H9 (cell line): ENCODE results near the gene RPS19BP1. TPM values are rescaled to one million over a fixed set of nuclear protein-coding genes. Genes with fewer than 3 reads are reported as not detected.
A peak's percentile ranks its signal among the peaks of the same experiment; 100 is the strongest.

Experiments used
- DNase-seq: peaks from one replicate; pipeline ENCODE4 v3.0.0-alpha.2; 2017
- H2AFZ ChIP-seq: one replicate; pipeline ENCODE4 v1.6.1; 2013; ENCODE audit warnings: mild to moderate bottlenecking, low read length, control low read depth, moderate library complexity
- H2AK5ac ChIP-seq: 2 replicates; pipeline ENCODE4 v1.6.1; 2013; ENCODE audit warnings: low read length, control low read depth, mixed read lengths; ENCODE audit not compliant: insufficient read length
- H2BK120ac ChIP-seq: one replicate; pipeline ENCODE4 v1.6.1; 2013; ENCODE audit warnings: low read depth, mild to moderate bottlenecking, low read length, control low read depth, inconsistent platforms; ENCODE audit not compliant: poor library complexity, severe bottlenecking
- H2BK12ac ChIP-seq: 2 replicates; pipeline ENCODE4 v1.6.1; 2013; ENCODE audit warnings: low read length, control low read depth, mixed read lengths, low read depth; ENCODE audit not compliant: insufficient read length
- H2BK15ac ChIP-seq: 2 replicates; pipeline ENCODE4 v1.6.1; 2013; ENCODE audit warnings: low read depth, low read length, control low read depth
- H2BK20ac ChIP-seq: one replicate; pipeline ENCODE4 v1.6.1; 2013; ENCODE audit warnings: low read depth, mild to moderate bottlenecking, low read length, control low read depth, inconsistent platforms; ENCODE audit not compliant: poor library complexity, severe bottlenecking
- H2BK5ac ChIP-seq: 2 replicates; pipeline ENCODE4 v1.6.1; 2013; ENCODE audit warnings: low read length, control low read depth, mixed read lengths; ENCODE audit not compliant: insufficient read length
- H3K14ac ChIP-seq: 2 replicates; pipeline ENCODE4 v1.6.1; 2013; ENCODE audit warnings: low read length, control low read depth; ENCODE audit not compliant: insufficient read depth
- H3K18ac ChIP-seq: 2 replicates; pipeline ENCODE4 v1.6.1; 2013; ENCODE audit warnings: low read depth, mild to moderate bottlenecking, mixed read lengths, low read length, control low read depth; ENCODE audit not compliant: insufficient read length
- H3K23ac ChIP-seq: 2 replicates; pipeline ENCODE4 v1.6.1; 2013; ENCODE audit warnings: low read length, control low read depth, mixed read lengths, low read depth; ENCODE audit not compliant: insufficient read length
- H3K23me2 ChIP-seq: 2 replicates; pipeline ENCODE4 v1.6.1; 2013; ENCODE audit warnings: low read depth, mild to moderate bottlenecking, mixed read lengths, low read length, control low read depth; ENCODE audit not compliant: insufficient read length, poor library complexity, severe bottlenecking
- H3K27ac ChIP-seq: 2 replicates; pipeline ENCODE4 v1.5.1; 2013; ENCODE audit warnings: low read length, control low read depth, mixed read lengths, low read depth; ENCODE audit not compliant: insufficient read length
- H3K27me3 ChIP-seq: 2 replicates; pipeline ENCODE4 v1.6.1; 2013; ENCODE audit warnings: low read length, control low read depth, inconsistent platforms; ENCODE audit not compliant: insufficient read depth
- H3K4ac ChIP-seq: 2 replicates; pipeline ENCODE4 v1.6.1; 2013; ENCODE audit warnings: low read depth, mild to moderate bottlenecking, control low read depth, inconsistent platforms, low read length, moderate library complexity
- H3K4me1 ChIP-seq: 2 replicates; pipeline ENCODE4 v1.6.1; 2013; ENCODE audit warnings: low read length, control low read depth, inconsistent platforms; ENCODE audit not compliant: insufficient read depth
- H3K4me2 ChIP-seq: 2 replicates; pipeline ENCODE4 v1.6.1; 2013; ENCODE audit warnings: low read length, control low read depth, mixed read lengths; ENCODE audit not compliant: insufficient read length, insufficient read depth
- H3K56ac ChIP-seq: 2 replicates; pipeline ENCODE4 v1.6.1; 2013; ENCODE audit warnings: low read depth, mild to moderate bottlenecking, mixed read lengths, low read length, control low read depth; ENCODE audit not compliant: insufficient read length
- H3K79me1 ChIP-seq: 2 replicates; pipeline ENCODE4 v1.6.1; 2013; ENCODE audit warnings: low read depth, mild to moderate bottlenecking, moderate library complexity, low read length, control low read depth, inconsistent platforms; ENCODE audit not compliant: insufficient read depth, poor library complexity, severe bottlenecking
- H3K79me2 ChIP-seq: 2 replicates; pipeline ENCODE4 v1.6.1; 2013; ENCODE audit warnings: low read length, control low read depth, inconsistent platforms; ENCODE audit not compliant: insufficient read depth
- H3K9ac ChIP-seq: 2 replicates; pipeline ENCODE4 v1.6.1; 2013; ENCODE audit warnings: low read length, control low read depth, mixed read lengths; ENCODE audit not compliant: insufficient read length; ENCODE audit errors: extremely low read depth
- H3K9me3 ChIP-seq: one replicate; pipeline ENCODE4 v1.6.1; 2013; ENCODE audit warnings: low read depth, low read length, inconsistent platforms; ENCODE audit not compliant: control insufficient read depth
- H3T11ph ChIP-seq: one replicate; pipeline ENCODE4 v1.6.1; 2013; ENCODE audit warnings: mild to moderate bottlenecking, low read length, control low read depth, inconsistent platforms
- H4K20me1 ChIP-seq: one replicate; pipeline ENCODE4 v1.6.1; 2013; ENCODE audit not compliant: control insufficient read depth, insufficient read length, insufficient read depth
- H4K5ac ChIP-seq: 2 replicates; pipeline ENCODE4 v1.6.1; 2013; ENCODE audit warnings: low read depth, mild to moderate bottlenecking, mixed read lengths, low read length, control low read depth; ENCODE audit not compliant: insufficient read length
- H4K8ac ChIP-seq: replicated peaks from 2 replicates; pipeline ENCODE4 v1.6.1; 2013; ENCODE audit warnings: low read length, control low read depth, mixed read lengths, low read depth; ENCODE audit not compliant: insufficient read length
- H4K91ac ChIP-seq: 2 replicates; pipeline ENCODE4 v1.6.1; 2013; ENCODE audit warnings: low read depth, mild to moderate bottlenecking, moderate library complexity, mixed read lengths, low read length, control low read depth; ENCODE audit not compliant: insufficient read length
- H3K27ac Mint-ChIP-seq, 3 experiments: 2 replicates in 2 of 3; 3 replicates in 1 of 3; pipeline ENCODE4 v1.8.0; 2020 to 2021; ENCODE audit warnings: mixed read lengths in 3 of 3, mild to moderate bottlenecking in 1 of 3, moderate library complexity in 1 of 3
- H3K27me3 Mint-ChIP-seq: 2 replicates; pipeline ENCODE4 v1.8.0; 2021; ENCODE audit warnings: low read depth, mild to moderate bottlenecking, moderate library complexity, mixed read lengths
- H3K36me3 Mint-ChIP-seq, 3 experiments: 2 replicates in 2 of 3; 3 replicates in 1 of 3; pipeline ENCODE4 v1.8.0; 2020 to 2021; ENCODE audit warnings: low read depth in 3 of 3, mixed read lengths in 3 of 3; ENCODE audit not compliant: insufficient read depth in 1 of 3
- H3K4me1 Mint-ChIP-seq, 2 experiments: 2 replicates each; pipeline ENCODE4 v1.8.0; 2020; ENCODE audit warnings: mixed read lengths in 2 of 2
- H3K4me3 Mint-ChIP-seq, 2 experiments: 2 replicates in 1 of 2; 3 replicates in 1 of 2; pipeline ENCODE4 v1.8.0; 2020 to 2021; ENCODE audit warnings: mild to moderate bottlenecking in 2 of 2, mixed read lengths in 2 of 2, moderate library complexity in 1 of 2
- H3K9me3 Mint-ChIP-seq, 2 experiments: 2 replicates in 1 of 2; 3 replicates in 1 of 2; pipeline ENCODE4 v1.8.0; 2020; ENCODE audit warnings: mild to moderate bottlenecking in 2 of 2, mixed read lengths in 2 of 2, moderate library complexity in 1 of 2
- CTCF ChIP-seq: fragments of 200-600 bp; sonication (generic); conservative IDR thresholded peaks from 3 replicates; pipeline ENCODE4 v1.8.0; 2021; ENCODE audit warnings: antibody characterized with exemption, mild to moderate bottlenecking
- WGBS: extraction: QIAGEN DNeasy Blood & Tissue Kit; methylation state at CpG from one replicate; pipeline ENCODE4 v1.1.7; 2013; ENCODE audit warnings: missing lambda C conversion rate, low lambda C conversion rate, mixed read lengths; ENCODE audit not compliant: insufficient read length; ENCODE audit errors: extremely low coverage; 5-methylcytosine and 5-hydroxymethylcytosine counted together
- total RNA-seq: library from RNA; stranded (reverse); gene quantifications from 2 replicates; pipeline ENCODE4 v1.2.1, GENCODE V29; 2021

The RPS19BP1 gene
- total RNA-seq, 1 experiment from 2014 or later = 65.0 TPM

DNA sequence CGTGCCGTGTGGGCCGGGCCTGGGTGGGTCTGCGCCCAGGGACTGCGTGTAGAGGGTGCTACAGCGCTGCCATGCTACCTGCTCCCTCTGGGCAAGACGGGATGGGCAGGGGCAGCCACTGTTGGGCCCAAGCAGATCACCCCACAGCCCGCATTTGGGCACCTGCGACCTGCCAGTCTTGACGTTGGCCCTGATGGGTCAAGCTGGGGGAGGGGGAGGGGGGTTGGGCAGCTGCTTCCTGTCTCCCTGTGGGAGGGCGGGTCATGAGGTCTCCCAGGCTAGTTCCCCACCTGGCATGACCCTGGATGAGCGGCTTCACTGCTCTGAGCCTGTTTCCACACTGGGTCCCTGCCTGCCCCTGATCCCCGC, 2.8 kb upstream of the RPS19BP1 start:
- no peak overlapping the region for H3K9ac ChIP-seq
- DNase-seq = peak; percentile 79

More for the DNA sequence above, 2.8 kb upstream of the RPS19BP1 start:
- no peak overlapping the region for H2BK120ac ChIP-seq
- no peak overlapping the region for H2BK12ac ChIP-seq
- no peak overlapping the region for H4K5ac ChIP-seq
- Mint-ChIP-seq H3K27me3 (peaks cover 4% of the 10 kb centered on the region), H3K4me3 (peak overlapping the region; percentile 19 to 61; a peak in 3 of 5 replicates), H3K36me3 (peaks cover 0 to 15% (median 13%) of the 10 kb centered on the region in 3 experiments; a peak in 4 of 7 replicates), H3K27ac (no peak overlapping the region), H3K4me1 (peaks cover 42 to 50% of the 10 kb centered on the region in 2 experiments), H3K9me3 (no peaks in the 10 kb centered on the region; a peak in 1 of 5 replicates)
- no peak overlapping the region for H3K27ac ChIP-seq
- no peak overlapping the region for H2BK20ac ChIP-seq
- no peak overlapping the region for H3K23ac ChIP-seq
- H3K56ac ChIP-seq = no peak overlapping the region
- H3K14ac ChIP-seq = 0 out of 2 replicates have a peak overlapping the region, but pooled peaks have one; percentile 5
- H3K27me3 ChIP-seq = no peaks in the 10 kb centered on the region
- peaks cover 2% of the 10 kb centered on the region; the same call in 1 of the 2 replicates for H3K79me2 ChIP-seq
- no peak overlapping the region for H4K91ac ChIP-seq
- H3K4me2 ChIP-seq = peak overlapping the region; percentile 2
- H2BK15ac ChIP-seq = no peak overlapping the region
- peaks cover 6% of the 10 kb centered on the region for H3K23me2 ChIP-seq
- H3K4ac ChIP-seq = no peak overlapping the region
- no peak overlapping the region for H2BK5ac ChIP-seq
- no peaks in the 10 kb centered on the region for H3K79me1 ChIP-seq
- H2AK5ac ChIP-seq = no peak overlapping the region
- H3T11ph ChIP-seq = no peak overlapping the region
- no peak overlapping the region for H2AFZ ChIP-seq
- WGBS = no CpG with 5 or more reads among the region's 13 CpGs
- TF ChIP-seq CTCF = no peak
- H3K9me3 ChIP-seq = no peaks in the 10 kb centered on the region
- H4K20me1 ChIP-seq = no peaks in the 10 kb centered on the region
- peaks cover 3% of the 10 kb centered on the region; the same call in 1 of the 2 replicates for H3K4me1 ChIP-seq
- H4K8ac ChIP-seq = no peak overlapping the region
- H3K18ac ChIP-seq = no peak overlapping the region
